Chondrocyte (in vitro differentiated cells): ENCODE measurements around the gene CASTOR1. TPM values are rescaled to one million over a fixed set of nuclear protein-coding genes. Genes with fewer than 3 reads are reported as not detected.

ENCODE experiments used
- DNase-seq: peaks from one replicate; pipeline ENCODE4 v3.0.0; 2021; ENCODE audit warnings: mixed read lengths, low spot score
- H3K27ac Mint-ChIP-seq: one replicate; pipeline ENCODE4 v1.8.0; 2021; ENCODE audit warnings: mild to moderate bottlenecking, moderate library complexity, mixed read lengths; ENCODE audit not compliant: unreplicated experiment
- H3K27me3 Mint-ChIP-seq: 2 replicates; pipeline ENCODE4 v1.8.0; 2021; ENCODE audit warnings: low read depth, mixed read lengths
- H3K36me3 Mint-ChIP-seq: 2 replicates; pipeline ENCODE4 v1.8.0; 2021; ENCODE audit warnings: low read depth, mixed read lengths
- H3K4me1 Mint-ChIP-seq: 2 replicates; pipeline ENCODE4 v1.8.0; 2021; ENCODE audit warnings: low read depth, mild to moderate bottlenecking, mixed read lengths
- H3K4me3 Mint-ChIP-seq: one replicate; pipeline ENCODE4 v1.8.0; 2021; ENCODE audit warnings: mild to moderate bottlenecking, moderate library complexity, mixed read lengths; ENCODE audit not compliant: unreplicated experiment
- H3K9me3 Mint-ChIP-seq: 2 replicates; pipeline ENCODE4 v1.8.0; 2021; ENCODE audit warnings: low read depth, mixed read lengths
- total RNA-seq: library from RNA; stranded (reverse); gene quantifications from 3 replicates; pipeline ENCODE4 v1.2.1, GENCODE V29; 2021
- TF ChIP-seq, protein P1 (sequence below): fragments of 200-600 bp; sonication (generic); IDR thresholded peaks from 2 replicates; pipeline ENCODE4 v1.5.0; 2021; ENCODE audit warnings: antibody characterized with exemption, mild to moderate bottlenecking, moderate library complexity

CASTOR1 gene
- total RNA-seq, 1 donor from 2014 or later, result 12.1 TPM

DNA sequence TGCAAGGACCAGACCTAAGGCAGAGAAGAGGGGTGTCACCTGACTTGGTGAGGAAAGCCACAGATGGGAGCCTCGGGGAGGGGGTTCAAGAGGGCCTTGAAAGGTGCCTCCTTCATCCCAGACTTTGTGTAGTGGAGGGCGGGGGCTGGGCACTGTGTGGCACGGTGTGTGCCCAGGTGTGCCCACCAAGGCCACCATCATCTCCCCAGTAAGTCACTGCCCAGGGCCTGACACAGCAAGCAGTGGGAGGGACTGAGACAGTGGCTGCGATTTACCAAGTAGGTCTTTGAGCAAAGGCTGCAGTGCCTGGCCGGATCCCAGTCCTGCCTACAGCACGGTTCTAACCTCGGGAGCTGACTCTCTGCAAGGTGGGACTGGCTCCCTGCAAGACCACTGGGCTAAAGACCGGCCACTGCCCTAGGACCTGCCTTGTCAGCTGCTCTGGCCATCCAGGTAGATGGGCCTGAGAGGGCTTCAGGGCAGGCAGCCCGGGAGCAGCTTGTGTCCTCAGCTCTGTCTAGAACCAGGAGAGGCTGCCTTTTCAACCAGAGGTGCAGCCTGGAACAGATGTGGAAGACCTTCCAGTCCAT, 24.1 kb downstream of the CASTOR1 start:
- TF ChIP-seq, protein P1, sequence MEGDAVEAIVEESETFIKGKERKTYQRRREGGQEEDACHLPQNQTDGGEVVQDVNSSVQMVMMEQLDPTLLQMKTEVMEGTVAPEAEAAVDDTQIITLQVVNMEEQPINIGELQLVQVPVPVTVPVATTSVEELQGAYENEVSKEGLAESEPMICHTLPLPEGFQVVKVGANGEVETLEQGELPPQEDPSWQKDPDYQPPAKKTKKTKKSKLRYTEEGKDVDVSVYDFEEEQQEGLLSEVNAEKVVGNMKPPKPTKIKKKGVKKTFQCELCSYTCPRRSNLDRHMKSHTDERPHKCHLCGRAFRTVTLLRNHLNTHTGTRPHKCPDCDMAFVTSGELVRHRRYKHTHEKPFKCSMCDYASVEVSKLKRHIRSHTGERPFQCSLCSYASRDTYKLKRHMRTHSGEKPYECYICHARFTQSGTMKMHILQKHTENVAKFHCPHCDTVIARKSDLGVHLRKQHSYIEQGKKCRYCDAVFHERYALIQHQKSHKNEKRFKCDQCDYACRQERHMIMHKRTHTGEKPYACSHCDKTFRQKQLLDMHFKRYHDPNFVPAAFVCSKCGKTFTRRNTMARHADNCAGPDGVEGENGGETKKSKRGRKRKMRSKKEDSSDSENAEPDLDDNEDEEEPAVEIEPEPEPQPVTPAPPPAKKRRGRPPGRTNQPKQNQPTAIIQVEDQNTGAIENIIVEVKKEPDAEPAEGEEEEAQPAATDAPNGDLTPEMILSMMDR, result no peak
- no peaks in the 10 kb centered on the region for H3K36me3 Mint-ChIP-seq
- no peaks in the 10 kb centered on the region for H3K27me3 Mint-ChIP-seq
- DNase-seq, result no peak
- no peak overlapping the region for H3K4me3 Mint-ChIP-seq
- H3K4me1 Mint-ChIP-seq, result peaks cover 6% of the 10 kb centered on the region
- no peak overlapping the region for H3K27ac Mint-ChIP-seq
- H3K9me3 Mint-ChIP-seq, result no peaks in the 10 kb centered on the region

DNA sequence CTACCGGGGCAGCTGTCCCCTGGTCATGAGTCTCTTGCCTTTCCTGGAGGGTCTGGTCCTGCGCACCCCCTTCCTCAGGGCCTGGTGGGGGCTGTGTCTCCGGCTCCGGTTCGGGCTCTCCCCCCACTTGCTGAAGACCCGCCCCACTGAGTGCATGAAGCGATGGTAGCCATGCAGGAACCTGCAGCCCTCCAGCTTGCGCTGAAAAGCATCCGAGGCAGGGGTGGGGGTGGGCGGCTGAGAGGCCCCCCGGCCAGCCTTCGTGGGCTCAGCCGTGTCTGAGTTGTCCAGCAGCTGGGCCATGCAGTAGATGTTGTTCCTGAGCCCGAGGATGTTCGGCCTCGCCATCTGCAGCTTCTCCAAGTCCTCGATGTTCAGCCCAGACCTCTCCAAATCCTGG, 25.4 kb downstream of the CASTOR1 start:
- DNase-seq, result no peak
- Mint-ChIP-seq H3K27ac (no peak overlapping the region), H3K36me3 (no peaks in the 10 kb centered on the region), H3K27me3 (no peaks in the 10 kb centered on the region), H3K4me1 (peaks cover 6% of the 10 kb centered on the region), H3K9me3 (no peaks in the 10 kb centered on the region), H3K4me3 (no peak overlapping the region)
- TF ChIP-seq, protein P1, result no peak

DNA sequence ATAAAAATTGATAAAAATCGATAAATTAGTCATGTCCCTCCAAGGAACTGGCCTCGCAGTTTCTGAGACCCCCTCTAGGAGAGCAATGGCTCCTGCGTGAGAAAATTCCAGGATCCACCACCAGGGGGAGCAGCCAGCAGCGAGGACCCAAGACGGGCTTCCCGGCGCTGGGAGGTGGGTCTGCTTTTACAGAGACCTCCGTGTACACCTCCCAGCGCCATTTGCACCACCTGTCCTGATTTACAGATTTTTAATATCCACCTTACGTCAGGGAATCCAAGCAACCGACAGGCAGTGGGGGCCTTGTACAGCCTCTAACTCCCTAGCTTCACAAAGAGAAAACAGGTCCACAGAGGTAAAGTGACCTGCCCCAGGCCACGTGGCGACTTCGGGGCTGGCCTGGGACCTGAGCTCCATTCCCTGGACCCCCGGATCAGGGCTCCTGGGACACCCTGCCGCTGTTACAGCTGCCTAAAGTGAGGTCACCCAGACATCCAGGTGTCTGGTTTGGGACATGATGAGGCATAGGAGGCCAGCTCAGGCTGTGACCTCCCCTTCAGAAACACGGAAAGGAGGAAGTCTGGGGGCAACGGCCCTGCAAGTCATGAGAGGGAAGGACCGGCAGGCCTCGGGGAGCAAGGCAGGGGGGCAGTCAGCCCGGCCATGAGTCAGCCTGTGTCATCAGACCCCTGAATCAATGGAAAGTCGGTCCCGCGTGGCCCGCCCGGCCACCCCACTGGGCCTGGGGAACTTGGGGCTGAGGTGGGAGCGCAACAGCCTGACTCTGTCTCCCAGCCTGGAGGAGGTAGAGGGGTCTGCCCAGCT, 26.2 kb downstream of the CASTOR1 start:
- H3K27ac Mint-ChIP-seq, result no peak overlapping the region
- no peaks in the 10 kb centered on the region for H3K9me3 Mint-ChIP-seq
- H3K27me3 Mint-ChIP-seq, result no peaks in the 10 kb centered on the region
- H3K4me3 Mint-ChIP-seq, result peak overlapping the region; percentile 56
- TF ChIP-seq, protein P1, result peak; percentile 100
- no peak for DNase-seq
- peaks cover 6% of the 10 kb centered on the region for H3K4me1 Mint-ChIP-seq
- H3K36me3 Mint-ChIP-seq, result no peaks in the 10 kb centered on the region

DNA sequence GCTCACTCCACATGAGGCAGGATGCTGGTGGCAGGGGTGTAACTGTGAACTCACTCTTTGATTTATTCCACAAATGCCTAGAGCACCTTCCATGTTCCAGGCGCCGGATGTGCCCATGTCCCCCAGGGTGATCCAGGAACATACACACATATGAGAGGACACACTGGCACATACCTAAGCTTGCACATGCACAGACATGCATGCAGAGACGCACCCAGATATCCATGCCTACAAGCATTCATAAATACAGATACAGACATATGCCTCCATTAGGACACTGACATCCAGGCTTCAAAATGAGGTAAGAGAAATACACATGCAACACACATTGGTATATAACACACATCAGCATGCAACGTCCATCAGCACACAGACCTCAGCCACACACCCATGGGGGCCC, 27.2 kb downstream of the CASTOR1 start:
- H3K27me3 Mint-ChIP-seq, result no peaks in the 10 kb centered on the region
- no peaks in the 10 kb centered on the region for H3K36me3 Mint-ChIP-seq
- H3K27ac Mint-ChIP-seq, result no peak overlapping the region
- H3K4me3 Mint-ChIP-seq, result no peak overlapping the region
- no peaks in the 10 kb centered on the region for H3K9me3 Mint-ChIP-seq
- DNase-seq, result no peak
- TF ChIP-seq, protein P1, result no peak
- H3K4me1 Mint-ChIP-seq, result peaks cover 6% of the 10 kb centered on the region

DNA sequence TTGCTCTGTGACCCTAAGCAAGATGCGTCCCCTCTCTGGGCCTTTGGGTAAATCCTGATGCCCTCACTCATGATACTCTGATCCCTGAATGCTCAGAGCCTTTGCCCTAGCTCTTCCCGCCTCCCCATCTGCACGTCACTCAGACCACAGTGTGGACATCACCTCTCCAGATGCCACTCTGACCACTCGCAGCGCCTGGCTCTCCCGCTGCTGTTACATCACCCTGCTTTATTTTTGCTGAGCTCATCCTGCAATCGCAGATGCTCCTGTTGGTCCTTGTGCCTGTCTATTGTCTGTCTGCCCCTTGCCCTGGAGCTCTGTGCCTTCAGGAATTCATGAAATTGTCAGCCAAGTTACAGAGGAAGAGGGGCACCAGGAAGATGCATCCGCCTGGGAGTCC, 28.2 kb downstream of the CASTOR1 start:
- no peak overlapping the region for H3K4me3 Mint-ChIP-seq
- DNase-seq, result no peak
- no peak overlapping the region for H3K27ac Mint-ChIP-seq
- H3K36me3 Mint-ChIP-seq, result no peaks in the 10 kb centered on the region
- H3K27me3 Mint-ChIP-seq, result no peaks in the 10 kb centered on the region
- TF ChIP-seq, protein P1, result no peak
- peaks cover 7% of the 10 kb centered on the region for H3K4me1 Mint-ChIP-seq
- no peaks in the 10 kb centered on the region for H3K9me3 Mint-ChIP-seq
